H1 (cell line): ENCODE measurements around the gene ZNF254.

Experiments
- ASH2L ChIP-seq: fragments of 200-600, 300-600 bp; sonication (generic); IDR thresholded peaks from one replicate; pipeline ENCODE4 v1.7.1; 2017; ENCODE audit warnings: low read length
- CHD1 ChIP-seq: IDR thresholded peaks from 2 replicates; pipeline ENCODE4 v1.6.1; 2012; ENCODE audit warnings: low read depth, low read length, improper control_type of control experiment
- CHD2 ChIP-seq: IDR thresholded peaks from 2 replicates; pipeline ENCODE4 v1.6.1; 2012; ENCODE audit warnings: low read length, improper control_type of control experiment
- EZH2 ChIP-seq: fragments of 200-600 bp; sonication (generic); IDR thresholded peaks from 2 replicates; pipeline ENCODE4 v1.7.1; 2012; ENCODE audit warnings: low read depth, mild to moderate bottlenecking, moderate library complexity, low read length, inconsistent platforms; ENCODE audit not compliant: severe bottlenecking
- GTF2F1 ChIP-seq: IDR thresholded peaks from 2 replicates; pipeline ENCODE4 v1.6.1; 2012; ENCODE audit warnings: low read depth, low read length, improper control_type of control experiment, borderline replicate concordance
- JUND ChIP-seq: IDR thresholded peaks from 2 replicates; pipeline ENCODE4 v1.6.1; 2011; ENCODE audit warnings: mild to moderate bottlenecking, improper control_type of control experiment, low read length
- NRF1 ChIP-seq: IDR thresholded peaks from 2 replicates; pipeline ENCODE4 v1.6.1; 2011; ENCODE audit warnings: mild to moderate bottlenecking, low read depth, low read length, improper control_type of control experiment
- POLR2A ChIP-seq, 2 experiments: IDR thresholded peaks; 1 replicate in 1 of 2; 2 replicates in 1 of 2; pipeline ENCODE4 v1.6.1; 2011; ENCODE audit warnings: low read depth in 2 of 2, low read length in 2 of 2, mild to moderate bottlenecking in 2 of 2; ENCODE audit errors: control extremely low read depth in 1 of 2
- POLR2AphosphoS5 ChIP-seq: IDR thresholded peaks from 2 replicates; pipeline ENCODE4 v1.6.1; 2011; ENCODE audit warnings: low read depth, low read length
- RAD21 ChIP-seq, 2 experiments: IDR thresholded peaks in 1 of 2; conservative IDR thresholded peaks in 1 of 2; 2 replicates each; pipeline ENCODE4 v1.6.1; 2011; ENCODE audit warnings: low read depth in 2 of 2, low read length in 2 of 2, improper control_type of control experiment in 1 of 2, inconsistent platforms in 1 of 2, mild to moderate bottlenecking in 1 of 2, moderate library complexity in 1 of 2
- SP2 ChIP-seq: IDR thresholded peaks from 2 replicates; pipeline ENCODE4 v1.6.1; 2012; ENCODE audit warnings: mild to moderate bottlenecking, low read length, inconsistent platforms
- TAF1 ChIP-seq: IDR thresholded peaks from 2 replicates; pipeline ENCODE4 v1.6.1; 2011; ENCODE audit warnings: mild to moderate bottlenecking, low read depth, low read length
- TAF7 ChIP-seq: optimal IDR thresholded peaks from 2 replicates; pipeline ENCODE3; 2011; ENCODE audit warnings: low read depth, mild to moderate bottlenecking, inconsistent platforms, low read length, moderate library complexity, borderline replicate concordance
- TF ChIP-seq, protein P1 (sequence below), 3 experiments: IDR thresholded peaks; 1 replicate in 2 of 3; 2 replicates in 1 of 3; pipeline versions ENCODE4 v1.5.1 to v1.6.1; 2011; ENCODE audit warnings: low read length in 3 of 3, mild to moderate bottlenecking in 3 of 3, inconsistent platforms in 2 of 3, low read depth in 1 of 3, moderate library complexity in 1 of 3; ENCODE audit not compliant: insufficient read depth in 1 of 3; ENCODE audit errors: control extremely low read depth in 1 of 3

DNA sequence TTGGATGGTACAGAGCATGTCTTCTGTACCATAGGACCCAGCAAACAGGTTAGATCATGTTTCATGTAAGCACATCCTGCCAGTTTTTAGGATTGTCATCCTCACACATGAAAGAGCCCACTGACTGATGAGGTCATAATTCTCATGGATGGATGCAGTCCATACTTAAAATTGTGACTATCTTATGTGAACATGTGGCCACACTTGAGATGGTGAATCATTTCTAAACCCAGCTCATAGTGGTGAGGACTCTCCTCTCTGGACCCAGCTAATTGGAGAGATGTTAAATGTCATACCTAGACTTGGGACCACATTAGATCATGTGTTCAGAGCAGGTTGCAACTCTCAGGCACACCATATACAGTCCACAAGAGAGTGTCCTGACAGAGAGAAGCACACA lies 24.8 kb upstream of the ZNF254 start:
- TF ChIP-seq TAF7, result no peak
- no peak for TF ChIP-seq SP2
- TF ChIP-seq POLR2A (IDR thresholded peaks at IDR 0.05; ENCODE audit: control extremely low read depth in 1 of 2, low read depth in 2 of 2, low read length in 2 of 2), result no peak
- TF ChIP-seq POLR2AphosphoS5, result no peak
- TF ChIP-seq, protein P1, sequence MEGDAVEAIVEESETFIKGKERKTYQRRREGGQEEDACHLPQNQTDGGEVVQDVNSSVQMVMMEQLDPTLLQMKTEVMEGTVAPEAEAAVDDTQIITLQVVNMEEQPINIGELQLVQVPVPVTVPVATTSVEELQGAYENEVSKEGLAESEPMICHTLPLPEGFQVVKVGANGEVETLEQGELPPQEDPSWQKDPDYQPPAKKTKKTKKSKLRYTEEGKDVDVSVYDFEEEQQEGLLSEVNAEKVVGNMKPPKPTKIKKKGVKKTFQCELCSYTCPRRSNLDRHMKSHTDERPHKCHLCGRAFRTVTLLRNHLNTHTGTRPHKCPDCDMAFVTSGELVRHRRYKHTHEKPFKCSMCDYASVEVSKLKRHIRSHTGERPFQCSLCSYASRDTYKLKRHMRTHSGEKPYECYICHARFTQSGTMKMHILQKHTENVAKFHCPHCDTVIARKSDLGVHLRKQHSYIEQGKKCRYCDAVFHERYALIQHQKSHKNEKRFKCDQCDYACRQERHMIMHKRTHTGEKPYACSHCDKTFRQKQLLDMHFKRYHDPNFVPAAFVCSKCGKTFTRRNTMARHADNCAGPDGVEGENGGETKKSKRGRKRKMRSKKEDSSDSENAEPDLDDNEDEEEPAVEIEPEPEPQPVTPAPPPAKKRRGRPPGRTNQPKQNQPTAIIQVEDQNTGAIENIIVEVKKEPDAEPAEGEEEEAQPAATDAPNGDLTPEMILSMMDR (IDR thresholded peaks at IDR 0.05; ENCODE audit: control extremely low read depth in 1 of 3, insufficient read depth in 1 of 3, low read depth in 1 of 3, low read length in 3 of 3), result no peak
- no peak for TF ChIP-seq RAD21 (IDR thresholded peaks at IDR 0.05 in 1 of 2, conservative IDR thresholded peaks at IDR 0.05 in 1 of 2; ENCODE audit: low read depth in 2 of 2, low read length in 2 of 2)
- no peak for TF ChIP-seq NRF1
- no peak for TF ChIP-seq JUND
- TF ChIP-seq GTF2F1, result no peak
- TF ChIP-seq TAF1, result no peak
- no peak for TF ChIP-seq EZH2
- TF ChIP-seq ASH2L, result no peak
- TF ChIP-seq CHD1, result no peak
- no peak for TF ChIP-seq CHD2
